Measurements from ENCODE around the gene POLR2J3. TPM values are rescaled to one million over a fixed set of nuclear protein-coding genes. Genes with fewer than 3 reads are reported as not detected.
"Not testable (repeated sequence)": the region's sequence is repeated elsewhere in the genome, so short reads cannot be mapped to it uniquely, and the experiment has no call there.

POLR2J3 gene
- total RNA-seq, 1 donor = 52.0 TPM

DNA sequence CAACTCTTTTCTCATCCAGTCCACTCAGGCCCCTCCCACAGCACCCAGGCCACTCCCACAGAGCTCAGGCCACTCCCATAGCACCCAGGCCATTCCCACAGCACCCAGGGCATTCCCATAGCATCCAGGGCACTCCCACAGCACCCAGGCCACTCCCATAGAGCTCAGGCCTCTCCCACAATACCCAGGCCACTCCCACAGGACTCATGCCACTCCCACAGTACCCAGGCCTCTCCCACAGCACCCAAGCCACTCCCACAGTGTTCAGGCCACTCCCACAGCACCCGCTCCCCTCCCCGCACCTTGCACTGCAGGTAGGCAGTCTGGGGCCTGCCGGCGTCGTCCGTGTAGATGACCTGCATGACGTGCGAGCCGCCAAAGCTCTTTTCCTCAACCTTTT is 17.5 kb upstream of the POLR2J3 start:
- not testable (repeated sequence) for DNase-seq (ENCODE audit: low read depth in 2 of 3, low spot score in 2 of 3)

GRCh38 chr7:102583495-102583894 is 11.1 kb upstream of the POLR2J3 start:
- not testable (repeated sequence) for DNase-seq (ENCODE audit: low read depth in 2 of 3, low spot score in 2 of 3)

DNA sequence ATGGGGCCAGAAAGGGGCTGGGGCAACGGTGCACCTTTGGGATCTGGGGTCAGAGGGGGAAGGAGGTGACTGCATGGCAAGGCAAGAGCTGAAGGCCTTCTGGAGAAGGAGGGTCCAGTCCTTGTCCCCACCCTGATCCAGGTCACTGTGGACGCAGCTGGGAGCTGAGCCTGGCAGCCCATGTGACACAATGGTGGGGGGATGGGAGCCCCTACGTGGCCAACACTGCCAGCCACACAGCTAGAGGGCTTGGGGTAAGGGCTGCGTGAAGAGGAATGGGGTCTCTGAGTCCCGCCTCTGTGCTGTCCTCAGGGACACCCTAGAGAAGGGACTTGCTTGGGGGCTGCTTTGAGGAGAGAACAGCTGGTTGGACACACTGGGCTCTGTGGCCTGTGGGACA is 9.3 kb upstream of the POLR2J3 start:
- not testable (repeated sequence) for DNase-seq (ENCODE audit: low read depth in 2 of 3, low spot score in 2 of 3)

DNA sequence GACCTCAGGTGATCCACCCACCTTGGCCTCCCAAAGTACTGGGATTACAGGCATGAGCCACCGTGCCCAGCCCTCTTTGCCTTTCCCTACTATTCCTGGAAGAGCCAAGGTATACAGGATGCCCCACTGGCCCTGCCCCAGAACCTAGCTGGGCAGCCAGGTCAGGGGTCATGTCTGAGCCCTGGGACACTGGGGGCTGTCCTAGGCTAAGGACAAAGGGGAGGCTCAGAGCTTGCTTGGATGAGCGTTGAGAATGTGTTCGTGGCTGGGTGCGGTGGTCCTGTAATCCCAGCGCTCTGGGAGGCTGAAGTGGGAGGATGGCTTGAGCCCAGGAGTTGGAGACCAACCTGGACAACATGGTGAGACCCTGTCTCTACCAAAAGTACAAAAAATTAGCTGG is 6.1 kb upstream of the POLR2J3 start:
- not testable (repeated sequence) for DNase-seq (ENCODE audit: low read depth in 2 of 3, low spot score in 2 of 3)

DNA sequence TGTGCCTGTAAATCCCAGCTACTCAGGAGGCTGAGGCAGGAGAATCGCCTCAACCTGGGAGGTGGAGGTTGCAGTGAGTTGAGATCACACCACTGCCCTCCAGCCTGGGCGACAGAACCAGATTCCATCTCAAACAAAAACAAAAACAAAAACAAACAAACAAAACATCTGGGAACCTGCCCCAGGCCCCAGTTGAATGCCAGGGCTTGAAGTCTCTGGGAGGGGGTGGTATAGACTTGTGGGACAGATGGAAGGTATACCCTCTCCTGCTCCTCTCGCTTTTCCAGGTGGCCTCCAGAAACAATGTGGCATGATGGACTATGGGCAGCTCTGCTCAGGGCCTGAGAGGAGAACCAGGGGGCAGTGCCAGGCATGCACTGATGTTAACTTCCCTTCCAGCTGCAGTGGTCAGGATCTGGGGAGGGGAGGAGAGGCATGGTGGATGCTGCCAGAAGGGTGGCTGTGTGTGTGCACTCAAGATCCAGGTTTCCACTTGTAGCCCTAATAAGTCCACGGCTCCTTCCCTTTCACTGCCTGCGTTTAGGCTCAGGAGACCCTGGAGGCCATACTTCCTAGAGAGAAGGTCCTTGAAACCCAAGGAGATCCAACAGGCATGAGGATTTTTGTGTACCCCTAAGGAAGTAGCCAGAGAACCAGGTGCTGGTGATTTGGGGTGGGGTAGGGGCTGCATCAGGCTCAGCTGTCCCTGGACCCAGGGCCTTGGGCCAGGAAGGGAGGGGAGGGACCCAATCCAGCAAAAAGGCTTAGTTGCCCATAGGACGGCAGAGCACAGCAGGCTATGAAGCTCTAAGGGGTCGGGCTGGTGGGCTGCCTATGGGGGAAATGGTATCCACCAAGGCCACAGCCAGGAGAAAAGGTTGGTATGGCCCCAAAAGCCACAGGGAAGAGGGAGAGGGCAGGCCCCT is 5.2 kb upstream of the POLR2J3 start:
- DNase-seq (ENCODE audit: low read depth in 2 of 3, low spot score in 2 of 3) = not testable (repeated sequence)

DNA sequence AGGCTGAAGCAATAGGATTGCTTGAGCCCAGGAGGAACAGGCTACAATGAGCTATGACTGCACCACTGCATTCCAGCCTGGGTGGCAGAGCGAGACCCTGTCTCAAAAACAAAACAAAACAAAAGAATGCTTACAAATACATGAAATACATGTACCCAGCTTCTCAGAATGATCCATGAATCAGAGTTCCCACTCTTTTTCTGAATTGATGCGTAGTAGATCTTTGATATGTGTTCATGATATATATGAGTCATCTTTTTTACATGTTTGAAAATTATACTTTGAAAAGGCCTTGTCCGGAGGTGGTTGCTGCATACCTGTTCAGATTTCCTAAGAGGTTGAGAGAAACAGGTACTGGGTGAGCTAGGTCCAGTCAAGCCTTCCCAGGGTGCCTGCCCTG is 4.0 kb upstream of the POLR2J3 start:
- not testable (repeated sequence) for DNase-seq (ENCODE audit: low read depth in 2 of 3, low spot score in 2 of 3)

- DNase-seq (ENCODE audit: low read depth in 2 of 3, low spot score in 2 of 3) = not testable (repeated sequence)
Measured at GRCh38 chr7:102574607-102575006, 2.2 kb upstream of the POLR2J3 start.

DNA sequence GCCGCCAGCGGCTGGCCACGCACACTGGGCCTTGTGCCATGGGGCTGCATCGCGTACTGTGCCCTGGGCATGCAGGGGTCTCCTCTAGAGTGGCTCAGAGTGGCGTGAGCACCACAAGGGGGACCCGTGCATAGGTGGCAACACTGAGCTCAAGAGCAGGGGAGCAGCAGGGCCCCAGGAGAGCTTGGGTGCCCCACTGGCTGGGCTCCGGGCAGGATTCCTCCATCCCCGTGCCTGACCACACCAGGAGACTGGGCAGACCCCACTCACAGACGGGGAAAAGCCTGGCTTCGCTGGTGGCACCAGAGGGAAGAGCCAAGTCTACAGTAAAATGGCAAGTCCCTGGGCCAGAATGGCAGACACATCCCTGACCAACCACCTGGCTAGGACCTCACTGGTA is 3.8 kb downstream of the POLR2J3 start:
- DNase-seq (ENCODE audit: low read depth in 2 of 3, low spot score in 2 of 3) = not testable (repeated sequence)

DNA sequence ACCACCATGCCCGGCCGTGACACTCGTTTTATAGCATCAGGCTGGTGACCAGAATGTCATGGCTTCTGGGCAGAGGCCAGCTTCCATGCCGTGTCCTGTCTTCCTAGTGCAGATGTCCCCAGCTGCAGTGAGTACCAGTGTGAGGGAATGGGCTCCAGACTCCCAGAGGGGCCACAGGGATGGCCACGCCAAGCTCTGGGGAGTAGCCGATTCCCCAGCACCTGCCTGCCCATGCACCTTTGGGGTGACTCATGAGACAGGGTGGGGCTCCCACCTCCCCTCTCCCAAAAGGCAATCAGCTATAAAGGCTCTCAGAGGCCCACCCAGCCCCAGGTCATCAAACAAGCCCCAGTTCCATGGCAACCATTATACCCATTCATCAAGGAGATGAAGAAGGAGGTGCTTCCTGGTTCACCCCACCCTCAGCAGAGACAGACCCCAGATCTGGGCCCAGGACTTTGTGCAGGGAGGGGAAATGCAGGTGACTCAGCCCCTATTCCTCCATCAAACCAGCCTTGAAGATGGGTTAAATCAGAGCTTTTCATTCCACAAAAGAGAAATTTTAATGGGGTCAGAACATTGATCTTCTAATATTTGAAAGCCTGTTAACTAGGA is 21.5 kb downstream of the POLR2J3 start, which contains the start of gene SPDYE2:
SPDYE2 (plus strand) TSS at position 419 of the 615 bp plus-strand sequence. CDS start 2,030 bp downstream, outside the sequence.
- not testable (repeated sequence) for DNase-seq (ENCODE audit: low read depth in 2 of 3, low spot score in 2 of 3)

DNA sequence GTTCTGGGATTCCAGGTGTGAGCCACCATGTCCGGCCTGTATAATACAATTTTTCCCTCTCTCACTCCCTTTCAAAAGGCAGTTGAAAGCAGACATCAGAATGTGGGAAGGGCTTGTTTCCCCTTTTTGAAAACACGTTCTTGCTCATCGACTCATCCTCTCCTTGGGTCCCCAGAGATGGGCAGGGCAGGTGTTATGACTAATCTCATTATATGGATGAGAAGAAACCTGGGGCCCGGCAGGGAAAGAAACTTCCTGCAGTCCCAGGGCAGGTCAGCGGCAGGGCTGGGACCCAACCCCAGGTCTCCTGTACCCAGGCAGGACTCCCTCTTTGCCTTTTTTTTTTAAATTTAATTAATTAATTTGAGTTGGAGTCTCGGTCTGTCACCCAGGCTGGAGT is 26.0 kb downstream of the POLR2J3 start:
- not testable (repeated sequence) for DNase-seq (ENCODE audit: low read depth in 2 of 3, low spot score in 2 of 3)

GRCh38 chr7:102545288-102545687 is 27.1 kb downstream of the POLR2J3 start:
- not testable (repeated sequence) for DNase-seq (ENCODE audit: low read depth in 2 of 3, low spot score in 2 of 3)

DNA sequence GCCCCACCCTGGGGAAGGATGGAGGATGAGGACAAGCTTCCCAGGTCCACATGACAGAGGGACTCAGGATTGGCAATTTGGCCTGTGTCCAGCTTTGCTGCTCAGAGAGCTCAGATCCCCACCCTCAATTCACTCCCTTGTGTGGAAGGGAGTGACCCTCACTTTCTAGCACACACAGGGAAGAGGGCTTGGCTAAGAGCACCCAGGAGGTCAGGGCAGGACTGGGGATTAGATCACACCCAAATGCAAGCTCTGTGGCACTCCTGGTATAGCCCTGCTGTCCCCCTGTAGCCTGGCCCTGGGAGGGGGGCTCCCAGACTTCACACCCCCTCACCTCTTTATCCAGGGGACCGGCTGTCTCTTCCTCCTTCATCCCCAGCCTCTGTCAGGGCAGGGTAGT is 28.0 kb downstream of the POLR2J3 start:
- not testable (repeated sequence) for DNase-seq (ENCODE audit: low read depth in 2 of 3, low spot score in 2 of 3)

GRCh38 chr7:102543596-102543995 is 28.8 kb downstream of the POLR2J3 start, which contains the start of gene UPK3BL2:
Gene UPK3BL2, minus strand, starts transcription at chr7:102543696. Its CDS starts 60 bp downstream, at chr7:102543636.
- not testable (repeated sequence) for DNase-seq (ENCODE audit: low read depth in 2 of 3, low spot score in 2 of 3)

- DNase-seq (ENCODE audit: low read depth in 2 of 3, low spot score in 2 of 3) = not testable (repeated sequence)
Measured at GRCh38 chr7:102542771-102543170, 29.6 kb downstream of the POLR2J3 start.

- DNase-seq (ENCODE audit: low read depth in 2 of 3, low spot score in 2 of 3) = not testable (repeated sequence)
Measured at GRCh38 chr7:102542083-102542482, 30.3 kb downstream of the POLR2J3 start.

DNA sequence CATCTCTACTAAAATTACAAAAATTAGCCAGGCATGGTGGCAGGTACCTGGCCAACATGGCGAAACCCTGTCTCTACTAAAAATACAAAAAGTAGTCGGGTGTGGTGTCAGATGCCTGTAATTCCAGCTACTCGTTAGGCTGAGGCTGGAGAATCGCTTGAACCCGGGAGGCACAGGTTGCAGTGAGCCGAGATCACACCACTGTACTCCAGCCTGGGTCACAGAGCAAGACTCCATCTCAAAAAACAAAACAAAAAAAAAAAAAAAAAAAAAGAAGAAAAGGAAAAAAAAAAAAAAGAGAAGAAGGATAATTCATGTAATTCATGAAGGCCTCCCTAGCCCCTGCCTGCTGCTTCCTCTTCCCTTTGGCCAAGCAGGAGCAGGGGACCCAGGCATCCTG is 31.8 kb downstream of the POLR2J3 start:
- DNase-seq (ENCODE audit: low read depth in 2 of 3, low spot score in 2 of 3) = not testable (repeated sequence)

- DNase-seq (ENCODE audit: low read depth in 2 of 3, low spot score in 2 of 3) = peak in 1 of 3 donors; percentile 4
Measured at GRCh38 chr7:102535062-102535615, 37.2 kb downstream of the POLR2J3 start.

DNA sequence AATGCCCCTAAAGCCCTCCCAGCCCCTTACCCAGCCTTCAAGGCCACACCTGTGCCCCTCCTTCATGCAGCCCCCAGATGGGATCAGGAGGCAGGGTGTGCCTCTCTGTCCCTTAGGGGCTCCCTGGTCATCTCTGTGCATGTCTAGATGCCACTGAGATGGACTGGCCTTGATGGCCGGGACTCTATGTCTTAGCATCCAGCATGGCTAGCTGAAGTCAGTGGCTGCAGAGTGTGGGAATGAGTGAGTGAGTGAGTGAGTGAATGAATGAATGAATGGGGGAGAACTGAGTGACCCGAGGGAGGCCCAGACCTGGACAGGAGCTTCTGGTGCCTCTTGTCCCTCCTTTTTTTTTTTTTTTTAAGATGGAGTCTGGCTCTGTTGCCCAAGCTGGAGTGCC is 40.3 kb downstream of the POLR2J3 start:
- DNase-seq (ENCODE audit: low read depth in 2 of 3, low spot score in 2 of 3) = not testable (repeated sequence)

DNA sequence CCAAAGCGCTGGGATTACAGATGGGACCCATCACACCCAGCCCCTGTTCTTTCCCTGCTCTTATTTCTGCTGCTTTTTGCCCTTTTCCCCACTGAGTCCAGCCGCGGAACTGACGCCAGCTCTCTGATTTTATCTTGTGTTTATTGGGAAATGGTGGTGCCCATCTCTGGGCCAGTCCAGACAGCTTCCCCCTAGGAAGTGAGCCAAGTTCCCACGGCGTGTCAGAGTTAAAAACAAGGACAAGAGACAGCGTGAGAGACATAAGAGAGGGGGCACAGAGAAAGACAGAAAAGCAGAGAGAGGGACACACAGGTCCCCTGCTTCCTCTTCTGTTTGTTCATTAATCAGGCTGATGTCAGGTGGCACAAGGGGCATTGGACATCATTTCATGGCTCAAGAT is 40.8 kb downstream of the POLR2J3 start:
- not testable (repeated sequence) for DNase-seq (ENCODE audit: low read depth in 2 of 3, low spot score in 2 of 3)

DNA sequence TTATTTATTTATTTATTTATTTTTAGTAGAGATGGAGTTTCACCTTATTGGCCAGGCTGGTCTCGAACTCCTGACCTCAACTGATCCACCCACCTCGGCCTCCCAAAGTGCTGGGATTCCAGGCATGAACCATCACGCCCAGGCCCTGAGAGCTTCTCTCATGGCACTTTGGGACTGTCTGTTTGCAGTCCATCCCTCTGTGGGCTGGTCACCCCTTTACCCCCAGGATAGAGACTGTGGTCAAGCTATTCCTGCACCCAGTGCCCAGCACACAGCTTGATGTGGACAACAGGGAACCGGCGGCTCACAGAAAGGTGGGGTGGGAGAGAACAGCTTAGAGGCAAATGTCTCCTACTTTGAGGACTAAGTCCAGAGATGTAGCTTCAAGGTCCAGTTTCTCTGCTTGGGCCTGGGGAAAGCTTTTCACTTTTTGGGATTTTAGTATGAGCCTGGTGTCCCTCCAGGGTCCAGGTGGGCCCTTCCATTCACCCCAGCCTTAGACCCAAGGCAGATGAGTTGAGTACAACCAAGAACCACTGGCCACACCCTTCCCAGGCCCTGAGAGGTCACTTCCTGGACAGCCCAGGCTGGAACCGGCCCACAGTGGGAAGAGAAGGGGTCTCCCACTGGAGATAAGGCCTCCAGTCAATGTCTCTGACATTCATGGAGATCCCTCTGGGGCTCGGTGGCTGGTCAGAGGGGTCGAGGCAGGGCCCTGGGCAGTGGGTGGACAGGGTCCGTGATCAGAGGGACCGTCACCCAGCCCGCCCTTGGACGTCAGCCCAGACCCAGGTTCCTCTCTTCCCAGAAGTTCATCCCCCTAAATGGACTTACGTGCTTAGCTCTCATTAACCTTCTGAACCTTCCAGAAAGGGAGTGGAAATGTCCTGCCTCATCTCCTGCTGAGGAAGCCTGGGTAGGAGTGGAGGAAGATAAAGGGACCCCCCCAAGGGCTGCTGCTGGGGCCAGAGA is 44.3 kb downstream of the POLR2J3 start:
- not testable (repeated sequence) for DNase-seq (ENCODE audit: low read depth in 2 of 3, low spot score in 2 of 3)
